ENCODE measurements around the gene CD37. TPM values are rescaled to one million over a fixed set of nuclear protein-coding genes. Genes with fewer than 3 reads are reported as not detected.
A peak's percentile ranks its signal among the peaks of the same experiment; 100 is the strongest.
"Not testable (repeated sequence)": the region's sequence is repeated elsewhere in the genome, so short reads cannot be mapped to it uniquely, and the experiment has no call there.

Gene CD37
- total RNA-seq, 1 donor from 2014 or later, result not detected

GRCh38 chr19:49328741-49329140, 6.5 kb upstream of the CD37 start:
- DNase-seq (ENCODE audit: low read depth in 2 of 2), result no peak

DNA sequence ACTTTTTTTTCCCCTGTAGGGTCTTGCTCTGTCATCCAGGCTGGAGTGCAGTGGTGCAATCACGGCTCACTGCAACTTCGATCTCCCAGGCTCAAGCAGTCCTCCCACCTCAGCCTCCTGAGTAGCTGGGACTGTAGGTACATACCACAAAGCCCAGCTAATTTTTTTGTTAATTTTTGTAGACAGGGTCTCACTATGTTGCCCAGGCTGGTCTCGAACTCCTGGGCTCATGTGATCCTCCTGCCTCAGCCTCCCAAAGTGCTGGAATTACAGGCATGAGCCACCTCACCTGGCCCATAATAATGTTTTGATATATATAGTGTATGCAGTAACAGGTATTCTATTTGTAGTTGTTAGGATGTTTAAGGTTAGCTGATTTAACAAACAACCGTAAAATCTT, 4.0 kb upstream of the CD37 start:
- not testable (repeated sequence) for DNase-seq (ENCODE audit: low read depth in 2 of 2)

DNA sequence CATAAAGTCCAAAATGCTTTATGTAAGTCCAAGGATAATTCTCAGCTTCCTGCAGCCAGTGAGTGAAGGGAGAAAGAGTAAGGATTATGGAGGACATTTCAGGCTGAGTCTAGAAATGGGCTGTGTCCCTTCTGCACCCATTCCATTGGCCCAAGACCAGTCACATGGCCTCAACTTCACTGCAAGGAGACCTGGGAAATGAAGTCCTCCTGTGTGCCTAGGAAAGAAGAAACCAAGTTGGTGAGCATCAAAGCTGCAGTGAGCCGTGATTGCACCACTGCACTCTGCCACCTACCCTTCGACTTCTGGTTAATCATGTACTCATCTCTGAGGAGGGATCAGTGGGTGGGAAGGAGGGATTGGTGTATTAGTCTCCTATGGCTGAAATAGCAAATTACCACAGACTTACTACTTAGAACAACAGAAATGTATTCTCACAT, 3.6 kb upstream of the CD37 start:
- peak; percentile 45 to 51 for DNase-seq (ENCODE audit: low read depth in 2 of 2)

- DNase-seq (ENCODE audit: low read depth in 2 of 2), result not testable (repeated sequence)
These were observed 2.4 kb upstream of the CD37 start for GRCh38 chr19:49332691-49333417.

- DNase-seq (ENCODE audit: low read depth in 2 of 2), result no peak
These were observed 1.8 kb upstream of the CD37 start for GRCh38 chr19:49333418-49333805.

- DNase-seq (ENCODE audit: low read depth in 2 of 2), result peak; percentile 29 to 46
These were observed 1.4 kb upstream of the CD37 start for GRCh38 chr19:49333811-49334288.

- DNase-seq (ENCODE audit: low read depth in 2 of 2), result no peak
These were observed 727 bp downstream of the CD37 start for GRCh38 chr19:49335784-49336481.

GRCh38 chr19:49336482-49337266, 1.5 kb downstream of the CD37 start:
- DNase-seq (ENCODE audit: low read depth in 2 of 2), result no peak

DNA sequence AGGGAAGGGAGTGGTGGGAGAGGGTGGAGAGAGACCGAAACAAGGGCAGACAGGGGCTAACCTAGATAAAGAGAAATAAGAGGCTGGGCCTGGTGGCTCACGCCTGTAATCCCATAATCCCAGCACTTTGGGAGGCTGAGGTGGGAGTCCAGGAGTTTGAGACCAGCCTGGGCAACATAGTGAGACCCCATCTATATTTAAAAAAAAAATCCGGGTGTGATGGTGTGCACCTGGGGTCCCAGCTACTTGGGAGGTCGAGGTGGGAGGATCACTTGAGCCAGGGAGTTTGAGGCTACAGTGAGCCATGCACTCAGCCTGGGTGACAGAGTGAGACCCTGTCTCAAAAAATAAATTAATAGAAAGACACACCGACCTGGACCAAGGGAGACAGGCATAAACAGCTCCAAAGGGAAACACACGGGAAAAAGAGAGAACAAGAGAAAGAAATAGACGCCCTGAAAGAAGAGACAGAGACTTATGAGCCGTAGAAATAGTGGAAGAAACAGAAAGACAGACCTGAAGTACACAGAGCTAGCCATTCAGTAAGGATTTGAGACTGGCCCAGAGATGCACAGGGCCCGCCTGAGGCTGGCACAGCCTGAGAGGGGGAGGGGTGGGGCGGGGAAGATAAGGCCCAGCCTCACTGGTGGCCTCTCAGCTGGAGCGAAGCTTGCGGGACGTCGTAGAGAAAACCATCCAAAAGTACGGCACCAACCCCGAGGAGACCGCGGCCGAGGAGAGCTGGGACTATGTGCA, 2.2 kb downstream of the CD37 start:
- no peak for DNase-seq (ENCODE audit: low read depth in 2 of 2)

GRCh38 chr19:49338023-49338677, 2.9 kb downstream of the CD37 start:
- no peak for DNase-seq (ENCODE audit: low read depth in 2 of 2)

GRCh38 chr19:49338691-49339300, 3.6 kb downstream of the CD37 start:
- DNase-seq (ENCODE audit: low read depth in 2 of 2), result peak; percentile 33 to 74

GRCh38 chr19:49339301-49340068, 4.3 kb downstream of the CD37 start:
- peak; percentile 88 to 95 for DNase-seq (ENCODE audit: low read depth in 2 of 2)

DNA sequence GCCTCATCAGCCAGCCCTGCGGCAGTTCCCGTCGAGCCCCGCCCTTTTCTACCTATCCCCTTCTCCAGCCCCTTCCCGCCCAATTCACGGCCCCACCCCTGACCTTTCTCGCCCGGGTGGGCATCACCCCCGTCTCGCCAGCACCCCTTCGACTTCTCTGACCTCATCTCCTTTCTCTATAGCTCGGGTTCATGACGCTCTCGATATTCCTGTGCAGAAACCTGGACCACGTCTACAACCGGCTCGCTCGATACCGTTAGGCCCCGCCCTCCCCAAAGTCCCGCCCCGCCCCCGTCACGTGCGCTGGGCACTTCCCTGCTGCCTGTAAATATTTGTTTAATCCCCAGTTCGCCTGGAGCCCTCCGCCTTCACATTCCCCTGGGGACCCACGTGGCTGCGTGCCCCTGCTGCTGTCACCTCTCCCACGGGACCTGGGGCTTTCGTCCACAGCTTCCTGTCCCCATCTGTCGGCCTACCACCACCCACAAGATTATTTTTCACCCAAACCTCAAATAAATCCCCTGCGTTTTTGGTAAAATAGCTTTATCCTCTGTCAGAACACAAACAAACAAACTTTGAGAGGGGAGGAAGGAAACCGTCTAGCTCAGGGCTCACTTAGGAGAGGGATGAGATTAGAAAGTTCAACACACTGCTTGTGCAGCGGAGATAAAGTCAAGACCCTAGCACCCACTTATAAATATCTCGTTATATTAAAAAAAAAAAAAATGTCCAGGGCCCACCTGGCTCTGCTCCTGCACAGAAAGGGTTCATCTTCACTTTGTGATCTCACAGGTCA, 5.1 kb downstream of the CD37 start:
- DNase-seq (ENCODE audit: low read depth in 2 of 2), result peak; percentile 35 to 82

- DNase-seq (ENCODE audit: low read depth in 2 of 2), result no peak
These were observed 5.9 kb downstream of the CD37 start for GRCh38 chr19:49340865-49341718.

GRCh38 chr19:49342291-49342721, 7.1 kb downstream of the CD37 start:
- no peak for DNase-seq (ENCODE audit: low read depth in 2 of 2)

GRCh38 chr19:49343123-49343522, 7.9 kb downstream of the CD37 start:
- no peak for DNase-seq (ENCODE audit: low read depth in 2 of 2)

DNA sequence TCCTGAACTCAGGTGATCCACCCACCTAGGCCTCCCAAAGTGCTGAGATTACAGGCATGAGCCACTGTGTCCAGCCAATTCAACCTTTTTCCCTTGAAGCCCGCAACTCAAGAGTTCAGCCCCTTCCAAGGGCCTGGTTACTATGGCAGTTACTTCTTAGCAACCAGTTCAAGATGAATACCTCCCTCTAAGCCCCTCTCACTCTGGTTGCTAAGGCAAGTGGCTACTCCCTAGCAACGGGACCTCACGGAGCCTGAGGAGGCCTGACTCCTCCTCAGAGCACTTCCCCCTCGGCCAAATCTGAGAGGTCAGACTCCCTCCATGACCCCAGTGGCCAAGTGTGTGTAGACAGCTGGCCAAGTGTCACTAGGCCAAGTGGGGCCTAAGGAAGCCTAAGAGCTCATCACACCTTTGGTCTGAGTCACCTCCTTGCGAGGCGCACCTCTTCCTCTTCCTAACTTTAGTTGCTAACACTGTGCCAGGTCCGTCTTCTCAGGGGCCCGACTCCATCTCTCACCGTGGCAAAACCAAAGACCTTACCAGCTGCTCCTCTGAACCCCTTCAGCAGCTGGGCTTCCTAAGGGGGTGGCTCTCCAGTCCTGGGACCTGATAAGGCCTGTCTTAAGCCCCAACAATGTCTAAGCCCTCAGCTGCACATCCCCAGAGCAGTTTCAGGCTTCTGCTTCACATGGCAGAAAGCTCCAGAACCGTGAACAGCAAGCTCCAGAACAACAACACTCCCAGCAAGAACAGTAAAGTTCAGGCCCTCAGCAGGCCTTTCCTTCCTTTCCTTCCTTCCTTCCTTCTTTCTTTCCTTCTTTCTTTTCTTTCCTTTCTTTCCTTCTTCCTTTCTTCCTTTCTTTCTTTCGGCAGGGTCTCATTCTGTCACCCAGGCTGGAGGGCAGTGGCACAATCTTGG, 9.6 kb downstream of the CD37 start:
- DNase-seq (ENCODE audit: low read depth in 2 of 2), result no peak

Data from lung microvascular endothelial cell (primary cell).